Astrocyte of the spinal cord (primary cell): Measurements from ENCODE around the gene TEX101.

ENCODE experiments used
- DNase-seq: peaks from one replicate; pipeline ENCODE4 v3.0.0; 2011; ENCODE audit warnings: low read depth, low spot score
- H3K4me3 ChIP-seq: 2 replicates; pipeline ENCODE4 v1.5.1; 2011; ENCODE audit warnings: low read depth, mild to moderate bottlenecking, low read length, moderate library complexity
- in situ Hi-C: cut with HindIII; loops from 2 replicates; pipeline ENCODE4 v1.10.0; 2017; ENCODE audit warnings: low sequenced_read_pairs
- TF ChIP-seq, protein P1 (sequence below): IDR thresholded peaks from 2 replicates; pipeline ENCODE4 v1.5.1; 2012; ENCODE audit warnings: low read depth, mild to moderate bottlenecking, low read length, inconsistent platforms

TEX101 gene

GRCh38 chr19:43422000-43422688 lies 7.5 kb downstream of the TEX101 start:
- TF ChIP-seq, protein P1, sequence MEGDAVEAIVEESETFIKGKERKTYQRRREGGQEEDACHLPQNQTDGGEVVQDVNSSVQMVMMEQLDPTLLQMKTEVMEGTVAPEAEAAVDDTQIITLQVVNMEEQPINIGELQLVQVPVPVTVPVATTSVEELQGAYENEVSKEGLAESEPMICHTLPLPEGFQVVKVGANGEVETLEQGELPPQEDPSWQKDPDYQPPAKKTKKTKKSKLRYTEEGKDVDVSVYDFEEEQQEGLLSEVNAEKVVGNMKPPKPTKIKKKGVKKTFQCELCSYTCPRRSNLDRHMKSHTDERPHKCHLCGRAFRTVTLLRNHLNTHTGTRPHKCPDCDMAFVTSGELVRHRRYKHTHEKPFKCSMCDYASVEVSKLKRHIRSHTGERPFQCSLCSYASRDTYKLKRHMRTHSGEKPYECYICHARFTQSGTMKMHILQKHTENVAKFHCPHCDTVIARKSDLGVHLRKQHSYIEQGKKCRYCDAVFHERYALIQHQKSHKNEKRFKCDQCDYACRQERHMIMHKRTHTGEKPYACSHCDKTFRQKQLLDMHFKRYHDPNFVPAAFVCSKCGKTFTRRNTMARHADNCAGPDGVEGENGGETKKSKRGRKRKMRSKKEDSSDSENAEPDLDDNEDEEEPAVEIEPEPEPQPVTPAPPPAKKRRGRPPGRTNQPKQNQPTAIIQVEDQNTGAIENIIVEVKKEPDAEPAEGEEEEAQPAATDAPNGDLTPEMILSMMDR: no peak
- no peak overlapping the region for H3K4me3 ChIP-seq
- no peak for DNase-seq
- in situ Hi-C loops: no loop called here

- H3K4me3 ChIP-seq: no peak overlapping the region
- in situ Hi-C loops: no loop called here
- DNase-seq: no peak
- TF ChIP-seq, protein P1: no peak
Observed at GRCh38 chr19:43422689-43423066, 8.0 kb downstream of the TEX101 start.

GRCh38 chr19:43423779-43424178 lies 9.1 kb downstream of the TEX101 start:
- in situ Hi-C loops: no loop called here
- H3K4me3 ChIP-seq: no peak overlapping the region
- no peak for DNase-seq
- TF ChIP-seq, protein P1: no peak

DNA sequence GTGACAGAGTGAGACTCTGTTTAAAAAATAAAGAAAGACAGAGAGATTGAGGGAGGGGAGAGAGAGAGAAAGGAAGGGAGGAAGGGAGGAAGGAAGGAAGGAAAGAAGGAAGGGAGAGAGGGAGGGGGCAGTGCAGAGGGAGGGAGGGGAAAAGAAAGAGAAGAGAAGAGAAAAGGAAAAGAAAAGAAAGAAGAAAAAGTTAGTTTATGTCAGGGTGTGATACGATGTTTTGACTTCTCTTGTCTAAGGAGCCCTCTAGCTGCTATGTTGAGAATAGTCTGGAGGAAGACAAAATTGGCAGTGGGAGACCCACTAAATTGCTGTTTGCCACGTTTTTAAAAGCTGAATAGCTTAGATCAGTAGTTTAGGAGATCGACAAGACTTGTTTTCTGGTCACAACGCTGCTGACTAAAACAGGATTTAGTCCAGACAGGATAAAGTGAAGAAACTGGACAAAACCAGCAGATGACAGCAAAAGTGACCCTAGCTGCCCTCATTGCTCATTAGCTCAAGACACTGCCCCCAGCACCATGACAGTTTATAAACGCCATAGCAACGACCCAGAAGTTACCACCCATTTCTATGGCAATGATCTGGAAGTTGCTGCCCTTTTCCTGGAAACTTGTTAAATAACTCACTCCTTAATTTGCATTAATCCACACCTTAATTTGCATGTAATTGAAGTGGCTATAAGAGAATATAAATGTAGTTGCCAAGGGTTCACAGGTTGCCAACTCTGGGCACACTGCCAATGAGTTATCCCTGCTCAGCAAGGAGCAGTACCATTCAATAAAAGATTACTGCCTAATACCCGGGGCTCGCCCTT lies 11.1 kb downstream of the TEX101 start:
- TF ChIP-seq, protein P1: peak; percentile 58
- no peak for DNase-seq
- in situ Hi-C loops: no loop called here

GRCh38 chr19:43429395-43429794 lies 14.7 kb downstream of the TEX101 start:
- in situ Hi-C loops: no loop called here
- DNase-seq: no peak
- H3K4me3 ChIP-seq: no peak overlapping the region
- TF ChIP-seq, protein P1: no peak

More for the DNA sequence above, 11.1 kb downstream of the TEX101 start:
- H3K4me3 ChIP-seq: no peak overlapping the region

DNA sequence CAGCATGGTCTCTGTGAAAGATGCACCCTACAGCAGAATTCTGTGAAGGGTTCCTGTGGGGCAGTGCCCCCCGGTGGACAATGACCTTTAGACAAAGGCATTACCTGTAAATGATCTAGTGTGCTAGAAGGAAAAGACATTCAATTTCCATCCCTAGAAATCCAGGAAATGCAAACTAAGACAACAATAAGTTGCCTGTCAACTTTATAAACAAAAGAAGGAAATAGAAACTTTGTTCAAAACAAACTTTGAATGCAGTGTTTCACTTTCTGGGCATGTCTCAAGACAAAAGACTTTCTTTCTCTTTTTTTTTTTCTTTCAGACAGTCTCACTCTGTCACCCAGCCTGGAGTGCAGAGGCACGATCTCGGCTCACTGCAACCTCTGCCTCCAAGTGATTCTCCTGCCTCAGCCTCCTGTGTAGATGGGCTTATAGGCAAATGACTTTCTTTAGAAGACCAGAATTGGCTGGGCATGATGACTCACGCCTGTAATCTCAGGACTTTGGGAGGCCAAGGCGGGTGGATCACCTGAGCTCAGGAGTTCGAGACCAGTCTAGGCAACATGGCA lies 15.5 kb downstream of the TEX101 start:
- no peak for DNase-seq
- H3K4me3 ChIP-seq: no peak overlapping the region
- TF ChIP-seq, protein P1: no peak
- in situ Hi-C loops: no loop called here
